ENCODE results near the gene GPR39.

- TF ChIP-seq MYC (IDR thresholded peaks at IDR 0.05; ENCODE audit: borderline replicate concordance, low read length) (no peak), POLR2A (IDR thresholded peaks at IDR 0.05; ENCODE audit: low read length) (no peak), CTCF (IDR thresholded peaks at IDR 0.05) (no peak), FOSL2 (IDR thresholded peaks at IDR 0.05) (no peak), FOSL2 (CRISPR knock-in tag; IDR thresholded peaks at IDR 0.05) (no peak), EP300 (IDR thresholded peaks at IDR 0.05) (no peak), ELK1 (IDR thresholded peaks at IDR 0.05; ENCODE audit: low read depth, low read length) (no peak), JUNB (IDR thresholded peaks at IDR 0.05) (no peak)
Measured at GRCh38 chr2:132606649-132607048, 190.0 kb downstream of the GPR39 start.

All from A549 (cell line).